DMS 273 (cell line): ENCODE results near the gene RGS9.
"Not testable (repeated sequence)": the region's sequence is repeated elsewhere in the genome, so short reads cannot be mapped to it uniquely, and the experiment has no call there.

ENCODE experiments used
- DNase-seq: peaks from one replicate; lab custom pipeline; 2025; ENCODE audit not compliant: unreplicated experiment; lab: John Stamatoyannopoulos, UW

RGS9 gene

DNA sequence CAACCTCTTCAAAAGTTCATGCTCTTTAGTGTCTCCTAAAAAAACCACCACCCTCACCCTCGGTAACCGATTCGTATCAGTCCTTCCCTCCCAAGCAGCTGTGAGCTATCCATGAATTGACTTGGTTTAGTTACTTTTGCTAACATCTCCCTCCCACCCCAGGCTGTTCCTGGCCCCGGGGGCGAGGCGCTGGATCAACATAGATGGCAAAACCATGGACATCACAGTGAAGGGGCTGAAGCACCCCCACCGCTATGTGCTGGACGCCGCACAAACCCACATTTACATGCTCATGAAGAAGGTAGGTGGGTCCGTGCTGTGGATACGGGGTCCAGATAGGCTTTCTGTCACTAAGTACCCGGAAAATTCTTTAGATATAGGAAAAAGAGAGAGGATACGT is 66.8 kb downstream of the RGS9 start:
- no peak for DNase-seq

DNA sequence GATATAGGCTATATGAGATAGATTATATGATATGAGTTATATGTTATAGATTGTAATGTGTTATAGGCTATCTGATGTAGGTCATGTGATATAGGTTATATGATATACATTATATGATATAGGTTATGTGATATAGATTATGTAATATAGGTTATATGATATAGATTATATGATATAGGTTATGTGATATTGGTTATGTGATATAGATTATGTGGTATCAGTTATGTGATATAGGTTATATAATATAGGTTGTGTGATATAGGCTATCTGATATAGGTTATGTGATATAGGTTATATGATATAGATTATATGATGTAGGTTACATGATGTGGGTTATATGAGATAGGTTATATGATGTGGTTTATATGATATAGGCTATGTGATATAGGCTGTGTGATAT is 68.5 kb downstream of the RGS9 start:
- DNase-seq = no peak

DNA sequence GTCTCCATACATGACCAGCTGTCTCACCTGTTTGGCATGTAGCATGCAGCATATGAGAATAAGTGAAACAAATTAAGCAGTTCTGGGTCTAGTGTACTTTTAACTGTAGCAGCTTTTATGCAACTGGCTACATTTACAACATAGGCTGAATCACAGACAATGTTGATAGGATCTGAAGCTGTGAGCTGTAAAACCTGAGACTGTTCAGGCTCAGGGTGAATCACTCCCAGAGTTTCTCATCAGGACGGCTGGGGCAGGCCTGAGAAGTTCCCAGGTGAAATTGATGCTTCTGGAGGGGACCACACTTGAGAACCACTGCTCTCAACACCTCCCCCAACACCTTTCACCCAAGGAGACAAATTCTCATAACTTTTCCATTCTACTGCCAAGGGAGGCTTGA is 70.3 kb downstream of the RGS9 start:
- not testable (repeated sequence) for DNase-seq

DNA sequence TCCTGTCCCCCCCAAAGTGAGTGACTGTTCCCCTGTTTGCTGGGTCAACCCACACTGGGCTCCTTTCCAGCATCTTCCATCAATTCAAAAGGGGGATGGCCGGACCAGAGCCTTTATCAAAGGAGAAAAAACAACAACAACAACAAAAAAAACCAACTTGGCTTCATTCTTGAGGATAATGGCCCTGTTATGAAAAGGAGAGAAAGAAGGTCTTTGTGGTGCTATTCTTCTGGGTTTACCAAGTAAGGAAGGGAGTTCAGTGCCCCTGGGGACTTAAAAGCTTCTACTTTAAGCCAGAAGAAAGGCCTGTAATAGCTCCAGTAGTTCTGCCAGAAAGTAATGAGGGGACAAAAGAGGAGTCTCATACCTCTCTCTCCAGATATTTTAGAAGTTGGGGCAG is 71.5 kb downstream of the RGS9 start:
- DNase-seq = no peak

DNA sequence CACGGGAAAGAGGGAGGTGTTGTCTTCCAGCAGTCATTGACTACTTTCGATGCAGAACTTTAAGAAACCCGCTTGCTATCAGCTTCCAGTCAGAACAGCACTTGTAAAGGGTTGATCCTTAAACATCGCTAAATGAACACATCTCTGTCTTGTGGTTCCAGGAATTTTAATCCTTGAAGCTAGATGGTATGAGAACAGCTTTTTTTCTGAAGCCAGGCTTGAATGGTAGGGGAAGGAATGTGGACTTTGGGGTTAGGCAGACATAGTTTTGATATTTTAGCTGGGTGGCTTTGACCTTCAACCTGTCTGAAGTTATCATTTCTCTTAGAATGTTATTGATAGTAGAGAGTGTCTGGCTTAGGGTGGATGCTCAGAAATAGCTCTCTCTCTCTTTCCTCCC is 81.1 kb downstream of the RGS9 start:
- no peak for DNase-seq

DNA sequence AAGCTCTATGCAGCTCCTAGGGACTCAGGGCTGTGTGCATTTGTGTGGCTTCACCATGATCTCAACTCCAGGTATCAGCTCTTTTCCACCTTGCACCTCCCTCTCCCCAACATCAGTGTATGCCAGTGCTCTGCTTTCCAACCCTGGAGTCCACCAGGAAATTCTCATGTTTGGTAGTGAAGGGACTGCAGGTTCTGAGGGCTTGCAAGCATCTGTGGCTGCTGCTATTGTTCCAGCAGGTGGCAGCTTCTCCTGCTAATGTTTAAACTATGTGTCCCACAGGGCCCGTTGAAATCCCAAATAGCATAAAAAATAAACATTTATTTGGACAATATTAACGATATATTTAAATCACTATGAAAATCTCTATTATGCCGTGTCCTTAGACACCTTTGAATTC is 82.0 kb downstream of the RGS9 start:
- DNase-seq = peak; percentile 20

DNA sequence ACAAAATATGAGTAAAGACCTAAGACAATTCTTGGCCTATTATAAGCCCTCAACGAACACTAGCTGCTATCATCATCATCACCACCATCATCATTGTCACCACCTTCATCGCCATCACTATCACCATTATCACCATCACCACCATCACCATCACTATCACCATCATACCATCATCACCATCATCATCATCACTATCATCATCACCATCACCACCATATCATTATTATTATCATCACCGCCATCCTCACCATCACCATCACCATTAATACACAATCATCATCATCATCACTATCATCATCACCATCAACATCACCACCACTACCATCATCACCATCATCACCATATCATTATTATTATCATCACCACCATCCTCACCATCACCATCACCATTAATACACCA is 82.5 kb downstream of the RGS9 start:
- no peak for DNase-seq

DNA sequence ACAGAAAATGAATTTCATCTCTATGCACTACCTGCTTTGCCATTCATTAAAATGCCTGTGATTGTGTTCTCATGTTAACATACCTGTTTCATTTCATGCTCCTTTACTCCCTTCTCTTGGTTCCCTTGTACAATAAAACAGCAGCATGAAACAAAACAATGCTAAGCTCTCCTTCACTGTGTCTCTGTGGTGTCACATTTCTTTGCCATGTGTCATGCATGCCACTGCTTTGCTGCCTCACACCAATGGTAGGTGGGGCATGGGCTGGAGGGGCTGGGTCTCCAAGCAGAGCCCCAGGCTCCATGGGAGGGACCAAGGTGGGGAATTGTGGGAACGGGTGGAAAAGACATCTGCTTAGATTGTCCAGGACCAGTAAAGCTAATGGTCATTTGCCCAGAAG is 83.6 kb downstream of the RGS9 start:
- DNase-seq = no peak

DNA sequence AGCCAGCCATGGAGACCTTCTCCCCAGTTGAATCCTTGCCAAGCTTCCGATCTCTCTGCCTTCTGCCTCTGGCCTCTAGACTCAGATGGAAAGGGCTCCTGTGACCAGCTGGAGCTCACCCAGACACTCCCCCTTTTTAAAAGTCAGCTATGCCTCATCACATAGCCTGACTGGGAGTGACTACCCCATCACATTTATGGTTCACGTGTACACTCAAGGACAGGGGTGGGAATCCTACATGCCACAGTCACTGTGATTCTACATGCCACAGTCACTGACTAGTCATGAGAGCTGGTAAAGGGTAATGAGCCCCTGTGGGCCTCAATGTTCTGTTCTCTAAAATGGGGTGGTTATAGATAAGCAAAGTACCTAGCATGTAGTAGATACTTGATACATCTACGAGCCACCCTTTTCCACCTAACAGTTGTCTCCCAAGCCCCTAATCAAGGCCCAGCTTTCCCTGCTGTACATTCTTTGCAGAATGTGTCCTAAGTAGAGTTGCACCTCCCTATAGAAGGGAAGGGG is 85.1 kb downstream of the RGS9 start:
- peak; percentile 18 for DNase-seq

DNA sequence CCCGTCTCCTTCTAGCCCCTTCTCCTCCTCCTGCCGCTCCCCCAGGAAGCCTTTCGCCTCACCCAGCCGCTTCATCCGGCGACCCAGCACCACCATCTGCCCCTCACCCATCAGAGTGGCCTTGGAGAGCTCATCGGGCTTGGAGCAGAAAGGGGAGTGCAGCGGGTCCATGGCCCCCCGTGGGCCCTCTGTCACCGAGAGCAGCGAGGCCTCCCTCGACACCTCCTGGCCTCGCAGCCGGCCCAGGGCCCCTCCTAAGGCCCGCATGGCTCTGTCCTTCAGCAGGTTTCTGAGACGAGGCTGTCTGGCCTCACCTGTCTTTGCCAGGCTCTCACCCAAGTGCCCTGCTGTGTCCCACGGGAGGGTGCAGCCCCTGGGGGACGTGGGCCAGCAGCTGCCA is 87.9 kb downstream of the RGS9 start:
- DNase-seq = no peak

DNA sequence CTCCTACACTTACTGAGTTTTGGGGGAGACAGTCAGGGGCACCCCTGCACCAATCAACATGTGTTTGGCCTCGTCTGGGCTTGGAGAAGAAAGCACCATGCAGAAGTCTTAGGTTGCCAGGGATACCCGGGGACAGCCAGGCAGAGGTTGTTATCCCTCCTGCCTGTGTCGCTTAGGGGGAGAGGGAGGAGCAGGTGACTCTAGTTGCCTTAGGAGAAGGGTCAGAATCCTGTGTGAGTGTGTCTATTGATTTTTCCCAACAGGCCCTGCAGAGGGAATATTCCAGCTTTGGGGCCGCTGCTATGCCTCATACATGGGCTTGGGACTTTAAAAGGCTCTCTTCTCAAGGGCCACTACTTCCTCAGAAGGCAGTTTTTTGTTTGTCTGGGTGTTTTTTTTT is 89.1 kb downstream of the RGS9 start:
- DNase-seq = no peak

DNA sequence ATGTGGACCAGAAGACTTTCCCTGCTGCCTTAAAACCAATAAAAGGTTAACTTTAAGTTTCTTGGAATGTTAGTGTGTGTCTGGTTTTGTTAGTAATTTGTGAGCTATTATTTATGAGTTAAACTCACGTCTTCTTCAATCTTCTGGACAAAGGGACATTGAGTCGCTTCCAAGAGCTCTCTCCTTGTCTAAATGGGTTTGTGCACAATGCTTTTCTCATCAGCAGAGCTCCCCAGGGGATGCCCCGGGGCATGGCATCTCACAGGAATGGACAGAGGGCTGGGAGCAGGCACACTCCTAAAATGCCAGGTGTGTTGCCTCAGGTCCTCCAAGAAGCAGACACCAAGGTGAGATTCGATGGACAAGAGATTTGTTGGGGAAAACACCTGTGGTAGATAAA is 90.5 kb downstream of the RGS9 start:
- no peak for DNase-seq

DNA sequence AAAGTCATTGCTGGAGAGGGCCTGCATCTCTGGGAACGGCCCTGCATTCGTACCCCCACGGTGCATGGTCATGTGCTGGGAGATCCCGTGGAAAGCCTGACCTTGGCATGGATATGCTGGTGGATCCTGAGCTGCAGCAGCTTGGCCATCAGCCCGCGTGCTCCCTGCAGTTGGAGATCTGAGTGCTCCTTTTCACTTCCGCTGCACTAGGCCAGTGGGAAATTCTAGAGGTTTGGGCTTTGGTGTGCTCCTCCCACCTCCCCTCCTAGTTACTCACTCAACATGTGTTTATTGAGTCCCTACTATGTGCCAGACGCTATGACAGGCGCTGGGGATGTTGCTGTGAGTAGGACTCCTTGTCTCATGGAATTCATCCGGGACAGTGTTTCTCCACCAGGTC is 91.1 kb downstream of the RGS9 start:
- no peak for DNase-seq

DNA sequence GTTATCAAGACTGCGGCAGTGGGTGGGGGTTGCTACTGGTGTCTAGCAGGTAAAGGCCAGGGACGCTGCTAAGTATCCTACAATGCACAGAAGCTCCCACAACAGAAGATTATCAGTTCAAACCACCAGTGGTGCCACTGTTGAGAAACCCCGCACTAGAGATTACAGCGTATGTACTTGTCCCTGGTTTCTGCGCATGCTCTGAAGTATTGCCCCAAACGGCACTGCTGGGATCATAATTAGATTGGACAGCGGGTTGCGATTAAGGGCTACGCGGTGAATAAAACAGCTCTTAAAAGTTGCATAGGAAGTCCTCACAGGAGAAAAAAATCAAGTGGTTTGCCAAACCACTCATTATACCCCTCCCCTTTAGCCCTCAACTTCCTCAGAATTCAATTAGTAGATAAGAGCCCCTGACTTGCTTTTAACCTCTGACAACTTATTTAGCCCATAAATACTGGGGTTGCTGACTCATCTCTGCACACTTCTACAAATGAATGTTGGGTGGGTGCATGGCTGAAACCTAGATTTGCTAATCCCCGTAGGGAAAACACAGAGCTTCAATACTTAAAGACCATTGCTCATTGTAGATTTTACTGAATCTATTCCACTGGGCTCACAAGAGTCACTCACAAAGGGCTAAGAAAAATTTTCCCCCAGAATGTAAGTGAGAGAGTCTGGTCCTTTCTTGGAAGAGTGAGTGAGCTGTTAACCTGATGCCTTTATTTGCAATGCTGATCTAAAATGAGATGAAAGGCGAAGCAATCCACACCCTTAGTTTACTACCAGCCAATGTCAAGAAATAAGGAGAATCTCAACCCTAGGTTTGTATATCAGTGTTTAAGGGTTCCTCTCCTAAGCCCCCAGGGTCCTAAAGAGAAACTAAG is 91.8 kb downstream of the RGS9 start:
- DNase-seq = no peak

DNA sequence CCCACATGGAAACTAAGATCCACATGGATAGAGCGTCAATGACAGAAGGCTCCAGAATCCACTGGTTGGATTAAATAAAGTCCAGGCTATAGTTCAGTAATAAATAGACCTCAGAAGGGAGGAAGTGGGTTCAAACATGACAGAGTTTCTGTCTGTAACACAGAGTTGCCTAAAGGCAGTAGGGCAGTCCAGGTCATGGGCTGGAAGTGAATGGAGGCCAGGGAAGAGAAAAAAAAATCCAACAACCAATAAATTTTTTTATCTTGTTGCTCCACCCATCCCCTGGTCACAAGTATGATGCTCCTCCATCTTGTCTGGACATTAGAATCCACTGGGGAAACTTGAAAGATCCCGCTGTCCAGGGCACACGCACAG is 92.4 kb downstream of the RGS9 start:
- no peak for DNase-seq

DNA sequence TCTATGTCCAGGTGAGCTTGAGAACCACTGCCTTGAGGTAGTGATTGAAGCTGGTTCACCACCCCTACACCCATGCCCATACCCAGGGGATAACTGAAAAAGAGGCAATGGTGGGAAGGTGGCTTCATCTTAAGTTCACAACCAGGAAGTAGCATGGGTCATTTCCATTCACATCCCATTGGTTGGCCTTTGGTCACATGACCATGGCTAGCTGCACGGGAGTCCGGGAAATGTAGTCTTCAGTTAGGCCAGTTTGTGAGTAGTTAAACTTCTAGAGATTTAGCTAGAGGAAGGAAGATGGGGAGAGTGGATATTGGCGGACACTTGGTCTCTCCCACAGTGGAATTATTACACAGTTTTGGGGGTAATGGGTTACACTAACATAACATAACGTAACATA is 92.9 kb downstream of the RGS9 start:
- no peak for DNase-seq

DNA sequence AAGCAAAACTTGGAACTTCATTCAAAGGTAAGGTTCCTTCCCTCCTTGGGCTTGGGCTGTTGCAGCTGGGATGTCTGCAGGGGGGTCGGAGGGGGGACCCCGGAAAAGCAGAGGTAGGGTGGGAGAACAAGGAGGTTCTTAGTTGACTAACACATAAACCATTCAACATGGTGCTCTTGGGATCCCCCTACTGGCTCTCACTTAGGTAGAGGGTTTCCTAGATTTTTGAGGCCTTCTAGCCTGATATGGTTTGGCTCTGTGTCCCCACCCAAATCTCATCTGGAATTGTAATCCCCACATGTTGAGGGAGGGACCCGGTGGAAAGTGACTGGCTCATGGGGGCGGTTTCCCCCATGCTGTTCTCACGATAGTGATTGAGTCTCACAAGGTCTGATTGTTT is 93.9 kb downstream of the RGS9 start:
- peak; percentile 23 for DNase-seq

DNA sequence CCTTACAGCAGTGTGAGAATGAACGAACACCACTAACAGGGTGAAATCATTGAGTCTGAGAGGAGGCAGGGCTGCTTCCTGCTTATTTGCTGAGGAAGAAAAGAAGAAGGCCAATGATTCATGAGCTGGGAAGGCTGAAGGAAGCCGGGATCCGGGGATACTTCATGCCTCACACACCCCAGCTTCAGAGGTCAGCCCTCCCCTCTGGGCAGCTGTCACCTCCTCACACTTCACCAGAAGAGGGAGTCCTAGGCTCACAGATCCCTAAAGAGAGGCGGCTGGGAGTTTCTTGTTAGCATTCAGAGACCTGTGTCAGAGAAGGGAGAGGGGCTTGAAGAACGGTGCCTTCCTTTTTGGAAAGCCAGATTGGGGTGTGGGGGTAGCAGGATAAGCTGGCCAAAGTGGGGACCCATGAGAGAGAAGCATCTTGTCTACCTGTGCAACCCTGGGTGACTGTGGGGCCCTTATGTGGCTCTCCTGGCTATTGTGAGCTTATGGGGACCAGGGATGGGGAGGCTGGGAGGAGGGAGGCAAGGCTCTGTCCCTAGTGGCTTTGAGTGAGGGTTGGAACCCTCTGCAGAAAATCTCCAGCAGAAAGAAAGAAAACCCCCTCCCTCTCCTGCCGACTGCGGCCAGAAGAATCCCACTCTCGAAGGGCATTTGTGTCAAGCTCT is 94.6 kb downstream of the RGS9 start:
- DNase-seq = peak; percentile 85

DNA sequence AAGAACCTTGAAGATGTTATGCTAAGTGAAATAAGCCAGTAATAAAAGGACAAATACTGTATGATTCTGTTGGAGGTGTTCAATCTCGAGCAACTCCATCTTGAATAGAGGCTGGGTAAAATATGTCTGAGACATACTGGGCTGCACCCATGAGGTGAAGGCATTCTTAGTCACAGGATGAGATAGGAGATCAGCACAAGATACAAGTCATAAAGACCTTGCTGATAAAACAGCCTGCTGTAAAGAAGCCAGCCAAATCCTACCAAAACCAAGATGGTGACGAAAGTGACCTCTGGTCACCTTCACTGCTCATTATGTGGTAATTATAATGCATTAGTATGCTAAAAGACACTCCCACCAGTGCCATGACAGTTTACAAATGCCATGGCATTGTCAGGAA is 98.1 kb downstream of the RGS9 start:
- no peak for DNase-seq

DNA sequence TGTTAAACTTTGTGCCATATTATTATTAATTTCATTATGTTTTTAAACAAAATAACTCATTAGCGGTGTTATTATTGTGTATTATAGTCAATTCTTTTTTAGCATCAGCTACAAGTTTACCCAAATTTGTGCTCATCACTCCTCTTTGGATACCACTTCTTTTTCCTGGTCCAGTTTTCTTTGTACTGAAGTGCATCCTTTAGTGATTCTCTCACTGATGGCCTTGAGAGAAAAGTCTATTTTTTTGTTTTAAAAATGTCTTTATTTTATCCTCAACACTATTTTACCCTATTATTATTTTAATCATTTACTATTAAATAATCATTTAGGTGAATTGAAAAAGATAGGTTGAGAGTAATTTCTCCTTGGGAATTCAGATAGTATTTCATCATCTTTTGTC is 99.2 kb downstream of the RGS9 start:
- DNase-seq = no peak

DNA sequence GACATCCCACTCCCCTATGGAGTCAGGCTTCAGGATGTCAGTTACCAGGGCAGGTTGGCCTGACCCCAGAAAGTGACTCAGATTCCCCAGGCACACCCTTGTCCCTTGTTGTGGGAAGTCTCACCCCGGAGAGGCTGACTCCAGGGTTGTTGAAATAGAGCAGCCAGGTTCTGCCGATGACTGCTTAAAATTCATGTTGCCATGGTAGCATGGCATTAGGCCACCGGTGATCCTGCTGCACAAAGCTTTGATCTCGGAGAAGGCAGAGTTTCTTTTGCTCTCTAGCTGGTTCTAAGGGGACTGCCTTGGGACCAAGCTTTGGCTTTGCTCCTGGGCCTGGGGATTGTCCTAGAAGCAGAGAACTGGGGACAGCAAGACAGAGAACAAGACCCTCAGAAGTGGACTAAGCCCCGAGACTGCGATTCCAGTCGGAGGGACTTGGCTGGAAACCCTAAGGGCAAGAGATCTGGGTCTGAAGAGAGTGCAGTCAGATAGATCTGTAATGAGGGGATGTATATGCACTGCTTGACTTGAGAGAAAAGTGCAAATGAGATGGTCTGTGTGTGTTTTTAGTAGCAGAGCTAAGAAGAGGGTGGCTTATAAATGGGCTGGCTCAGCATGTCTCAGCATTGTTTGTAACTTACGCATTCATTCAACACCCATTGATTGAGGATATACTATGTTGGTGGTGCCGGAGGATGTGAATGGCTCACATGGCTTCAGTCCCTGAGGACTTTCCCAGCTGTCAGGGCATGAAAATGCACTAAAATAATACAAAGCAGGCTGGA is 106.9 kb downstream of the RGS9 start:
- DNase-seq = peak; percentile 84

DNA sequence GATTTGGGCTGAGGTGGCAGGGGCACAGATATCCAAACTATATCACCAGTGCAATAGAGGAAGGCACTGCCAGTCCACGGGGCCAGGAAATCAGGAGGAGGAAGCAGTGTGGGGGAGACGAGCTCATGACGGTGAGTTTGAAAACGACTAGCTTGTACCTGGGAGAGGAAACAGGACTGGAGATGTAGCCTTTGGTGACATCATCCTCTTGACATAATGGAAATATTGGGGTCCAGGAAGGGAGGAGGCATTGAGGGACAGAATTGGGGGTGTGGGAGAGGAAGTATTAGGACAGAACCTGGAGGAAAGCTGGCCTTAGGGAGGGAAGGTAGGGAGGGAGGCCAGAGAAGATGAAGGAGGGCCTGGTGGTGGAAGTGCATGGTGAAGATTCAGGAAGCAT is 109.1 kb downstream of the RGS9 start:
- DNase-seq = no peak
